ENCODE data around the gene ZMYND11. TPM values are rescaled to one million over a fixed set of nuclear protein-coding genes. Genes with fewer than 3 reads are reported as not detected.

Gene ZMYND11
- total and polyA plus RNA-seq, 2 donors from 2014 or later = 32.7 to 80.7 TPM

- H3K27ac ChIP-seq (ENCODE audit: low read depth in 2 of 2, low read length in 2 of 2) = no peak overlapping the region
- H3K9me3 ChIP-seq (ENCODE audit: control insufficient read depth in 2 of 3, insufficient read depth in 1 of 3, low read length in 3 of 3) = no peaks in the 10 kb centered on the region
- no peak overlapping the region for H3K9ac ChIP-seq (ENCODE audit: low read length in 3 of 3)
- DNase-seq = no peak
- FAIRE-seq = no peak
- H3K4me1 ChIP-seq (ENCODE audit: control insufficient read depth in 2 of 3, insufficient read depth in 2 of 3, low read depth in 1 of 3, low read length in 3 of 3) = peaks cover 0 to 9% (median 5%) of the 10 kb centered on the region in 3 donors
- intact Hi-C loops (cut with DNase I) = no loop called here
- no peak overlapping the region for H3K4me3 ChIP-seq (ENCODE audit: low read length in 3 of 3)
- H3K27me3 ChIP-seq (ENCODE audit: control insufficient read depth, insufficient read depth, low read length) = no peaks in the 10 kb centered on the region
- no peak for TF ChIP-seq CTCF (IDR thresholded peaks at IDR 0.05; ENCODE audit: borderline replicate concordance, extremely low read depth, insufficient read depth)
- no peaks in the 10 kb centered on the region for H3K36me3 ChIP-seq (ENCODE audit: control insufficient read depth in 2 of 3, insufficient read depth in 3 of 3, low read length in 3 of 3)
These were observed 47.0 kb upstream of the ZMYND11 start for GRCh38 chr10:88253-88652.

DNA sequence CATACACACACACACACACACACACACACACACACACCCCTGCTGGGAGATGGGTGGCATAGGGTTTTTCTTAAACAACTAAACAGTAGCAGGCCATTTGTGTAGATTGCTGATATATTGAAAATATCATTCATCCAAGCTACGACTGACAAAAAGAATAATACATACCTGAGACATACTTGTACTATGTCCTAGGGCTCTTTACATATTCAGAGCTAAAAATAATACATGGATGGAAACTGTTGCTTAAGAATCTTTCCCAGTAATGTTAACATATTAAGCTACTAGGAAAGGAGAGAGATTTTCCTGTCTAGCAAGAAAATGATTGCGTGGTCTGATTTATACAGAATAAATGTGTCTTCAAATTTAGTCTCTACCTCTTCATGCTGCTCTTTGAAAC is 46.0 kb upstream of the ZMYND11 start:
- Histone ChIP-seq H3K36me3 (ENCODE audit: control insufficient read depth in 2 of 3, insufficient read depth in 3 of 3, low read length in 3 of 3) (no peaks in the 10 kb centered on the region), H3K27me3 (ENCODE audit: control insufficient read depth, insufficient read depth, low read length) (no peaks in the 10 kb centered on the region), H3K4me1 (ENCODE audit: control insufficient read depth in 2 of 3, insufficient read depth in 2 of 3, low read depth in 1 of 3, low read length in 3 of 3) (peaks cover 0 to 9% (median 5%) of the 10 kb centered on the region in 3 donors), H3K9me3 (ENCODE audit: control insufficient read depth in 2 of 3, insufficient read depth in 1 of 3, low read length in 3 of 3) (no peaks in the 10 kb centered on the region), H3K9ac (ENCODE audit: low read length in 3 of 3) (no peak overlapping the region), H3K27ac (ENCODE audit: low read depth in 2 of 2, low read length in 2 of 2) (no peak overlapping the region), H3K4me3 (ENCODE audit: low read length in 3 of 3) (no peak overlapping the region)
- intact Hi-C loops (cut with DNase I) = no loop called here
- TF ChIP-seq CTCF (IDR thresholded peaks at IDR 0.05; ENCODE audit: borderline replicate concordance, extremely low read depth, insufficient read depth) = no peak
- FAIRE-seq (no peak), DNase-seq (no peak)

DNA sequence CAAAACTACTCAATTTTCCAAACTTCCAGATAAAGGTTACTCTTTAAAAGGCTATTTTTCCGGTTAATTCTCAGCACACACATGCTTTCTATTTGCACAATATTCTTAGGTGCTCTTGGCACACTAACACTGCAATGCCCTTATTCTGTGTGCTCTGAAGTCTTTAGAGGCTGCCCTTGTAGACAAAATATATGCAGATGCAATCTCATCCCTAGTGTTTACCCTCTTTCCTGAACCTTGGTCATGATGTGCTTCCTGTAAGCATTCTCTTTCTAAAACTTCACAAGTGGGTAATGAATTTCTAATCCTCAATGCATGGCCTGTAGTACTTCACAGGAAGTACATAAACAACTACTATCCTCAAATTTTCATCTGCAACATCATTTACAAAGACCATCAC is 45.1 kb upstream of the ZMYND11 start:
- TF ChIP-seq CTCF (IDR thresholded peaks at IDR 0.05; ENCODE audit: borderline replicate concordance, extremely low read depth, insufficient read depth) = no peak
- H3K9ac ChIP-seq (ENCODE audit: low read length in 3 of 3) = no peak overlapping the region
- no peak overlapping the region for H3K4me3 ChIP-seq (ENCODE audit: low read length in 3 of 3)
- H3K9me3 ChIP-seq (ENCODE audit: control insufficient read depth in 2 of 3, insufficient read depth in 1 of 3, low read length in 3 of 3) = no peaks in the 10 kb centered on the region
- DNase-seq (no peak), FAIRE-seq (no peak)
- peaks cover 0 to 9% (median 5%) of the 10 kb centered on the region in 3 donors for H3K4me1 ChIP-seq (ENCODE audit: control insufficient read depth in 2 of 3, insufficient read depth in 2 of 3, low read depth in 1 of 3, low read length in 3 of 3)
- no peaks in the 10 kb centered on the region for H3K36me3 ChIP-seq (ENCODE audit: control insufficient read depth in 2 of 3, insufficient read depth in 3 of 3, low read length in 3 of 3)
- intact Hi-C loops (cut with DNase I) = no loop called here
- H3K27me3 ChIP-seq (ENCODE audit: control insufficient read depth, insufficient read depth, low read length) = no peaks in the 10 kb centered on the region
- no peak overlapping the region for H3K27ac ChIP-seq (ENCODE audit: low read depth in 2 of 2, low read length in 2 of 2)

GRCh38 chr10:91313-91712 is 43.9 kb upstream of the ZMYND11 start:
- Histone ChIP-seq H3K9ac (ENCODE audit: low read length in 3 of 3) (no peak overlapping the region), H3K27ac (ENCODE audit: low read depth in 2 of 2, low read length in 2 of 2) (peak overlapping the region in 1 of 2 donors; percentile 7), H3K9me3 (ENCODE audit: control insufficient read depth in 2 of 3, insufficient read depth in 1 of 3, low read length in 3 of 3) (peaks cover 0 to 7% (median 0%) of the 10 kb centered on the region in 3 donors), H3K4me3 (ENCODE audit: low read length in 3 of 3) (no peak overlapping the region), H3K36me3 (ENCODE audit: control insufficient read depth in 2 of 3, insufficient read depth in 3 of 3, low read length in 3 of 3) (no peaks in the 10 kb centered on the region), H3K27me3 (ENCODE audit: control insufficient read depth, insufficient read depth, low read length) (no peaks in the 10 kb centered on the region), H3K4me1 (ENCODE audit: control insufficient read depth in 2 of 3, insufficient read depth in 2 of 3, low read depth in 1 of 3, low read length in 3 of 3) (peaks cover 0 to 9% (median 5%) of the 10 kb centered on the region in 3 donors)
- FAIRE-seq = no peak
- intact Hi-C loops (cut with DNase I) = no loop called here
- no peak for DNase-seq
- no peak for TF ChIP-seq CTCF (IDR thresholded peaks at IDR 0.05; ENCODE audit: borderline replicate concordance, extremely low read depth, insufficient read depth)

Data from kidney (tissue), 14 donors.